Trophoblast cell (in vitro differentiated cells and primary cell): Measurements from ENCODE around the gene IFI35.

Experiments used
- DNase-seq, 2 donors: peaks; one replicate each; pipeline ENCODE4 v3.0.0-alpha.2; 2016
- H2AFZ ChIP-seq: 2 replicates; pipeline ENCODE4 v1.6.1; 2013; ENCODE audit warnings: low read length, moderate library complexity, mild to moderate bottlenecking; ENCODE audit not compliant: insufficient read depth, poor library complexity
- H2AK5ac ChIP-seq: 2 replicates; pipeline ENCODE4 v1.6.1; 2013; ENCODE audit warnings: mild to moderate bottlenecking, low read length
- H2BK120ac ChIP-seq: 2 replicates; pipeline ENCODE4 v1.6.1; 2013; ENCODE audit warnings: low read length, mild to moderate bottlenecking, moderate library complexity; ENCODE audit not compliant: insufficient read depth, poor library complexity
- H2BK12ac ChIP-seq: 2 replicates; pipeline ENCODE4 v1.6.1; 2013; ENCODE audit warnings: mild to moderate bottlenecking, low read length, moderate library complexity
- H2BK5ac ChIP-seq: 2 replicates; pipeline ENCODE4 v1.6.1; 2013; ENCODE audit warnings: low read length, low read depth, moderate library complexity, mild to moderate bottlenecking; ENCODE audit not compliant: poor library complexity
- H3K14ac ChIP-seq: 2 replicates; pipeline ENCODE4 v1.6.1; 2013; ENCODE audit warnings: mild to moderate bottlenecking, low read length
- H3K18ac ChIP-seq: 2 replicates; pipeline ENCODE4 v1.6.1; 2013; ENCODE audit warnings: mild to moderate bottlenecking, low read length
- H3K23ac ChIP-seq: 2 replicates; pipeline ENCODE4 v1.6.1; 2013; ENCODE audit warnings: low read length
- H3K27ac ChIP-seq: 2 replicates; pipeline ENCODE4 v1.5.1; 2013; ENCODE audit warnings: low read depth, mild to moderate bottlenecking, inconsistent platforms, low read length, moderate library complexity
- H3K27me3 ChIP-seq: 2 replicates; pipeline ENCODE4 v1.6.1; 2013; ENCODE audit warnings: inconsistent platforms, mild to moderate bottlenecking, low read length, moderate library complexity; ENCODE audit not compliant: insufficient read depth
- H3K36me3 ChIP-seq, 2 experiments: 1 replicate in 1 of 2; 2 replicates in 1 of 2; pipeline ENCODE4 v1.6.1; 2013; ENCODE audit warnings: low read length in 2 of 2, mild to moderate bottlenecking in 2 of 2, moderate library complexity in 1 of 2; ENCODE audit not compliant: insufficient read depth in 2 of 2, control insufficient read depth in 1 of 2
- H3K4ac ChIP-seq: 2 replicates; pipeline ENCODE4 v1.6.1; 2013; ENCODE audit warnings: low read depth, mild to moderate bottlenecking, low read length, moderate library complexity
- H3K4me1 ChIP-seq, 2 experiments: 1 replicate in 1 of 2; 2 replicates in 1 of 2; pipeline ENCODE4 v1.6.1; 2013; ENCODE audit warnings: low read length in 2 of 2, mild to moderate bottlenecking in 2 of 2, moderate library complexity in 1 of 2; ENCODE audit not compliant: insufficient read depth in 2 of 2, control insufficient read depth in 1 of 2
- H3K4me2 ChIP-seq: 2 replicates; pipeline ENCODE4 v1.6.1; 2013; ENCODE audit warnings: inconsistent platforms, mild to moderate bottlenecking, low read length, moderate library complexity
- H3K4me3 ChIP-seq: 2 replicates; pipeline ENCODE4 v1.5.1; 2013; ENCODE audit warnings: mild to moderate bottlenecking, low read depth, low read length, inconsistent platforms
- H3K79me1 ChIP-seq: one replicate; pipeline ENCODE4 v1.6.1; 2013; ENCODE audit warnings: low read length
- H3K79me2 ChIP-seq: 2 replicates; pipeline ENCODE4 v1.6.1; 2013; ENCODE audit warnings: low read length, mild to moderate bottlenecking; ENCODE audit not compliant: control insufficient read depth, insufficient read depth, poor library complexity
- H3K9ac ChIP-seq: 2 replicates; pipeline ENCODE4 v1.6.1; 2013; ENCODE audit warnings: mild to moderate bottlenecking, low read length
- H3K9me3 ChIP-seq: 2 replicates; pipeline ENCODE4 v1.6.1; 2013; ENCODE audit warnings: low read depth, mild to moderate bottlenecking, control low read depth, inconsistent platforms, low read length; ENCODE audit not compliant: insufficient read depth
- H4K12ac ChIP-seq: 2 replicates; pipeline ENCODE4 v1.6.1; 2013; ENCODE audit warnings: low read depth, mild to moderate bottlenecking, low read length, moderate library complexity
- H4K8ac ChIP-seq: 2 replicates; pipeline ENCODE4 v1.6.1; 2013; ENCODE audit warnings: low read depth, mild to moderate bottlenecking, low read length, moderate library complexity
- H4K91ac ChIP-seq: one replicate; pipeline ENCODE4 v1.6.1; 2013; ENCODE audit warnings: low read depth, mild to moderate bottlenecking, low read length, moderate library complexity
- WGBS: extraction: QIAGEN DNeasy Blood & Tissue Kit; methylation state at CpG from one replicate; pipeline ENCODE4 v1.1.7; 2013; ENCODE audit warnings: missing lambda C conversion rate; ENCODE audit not compliant: insufficient read length, insufficient coverage; ENCODE audit errors: extremely low coverage; 5-methylcytosine and 5-hydroxymethylcytosine counted together

IFI35 gene

DNA sequence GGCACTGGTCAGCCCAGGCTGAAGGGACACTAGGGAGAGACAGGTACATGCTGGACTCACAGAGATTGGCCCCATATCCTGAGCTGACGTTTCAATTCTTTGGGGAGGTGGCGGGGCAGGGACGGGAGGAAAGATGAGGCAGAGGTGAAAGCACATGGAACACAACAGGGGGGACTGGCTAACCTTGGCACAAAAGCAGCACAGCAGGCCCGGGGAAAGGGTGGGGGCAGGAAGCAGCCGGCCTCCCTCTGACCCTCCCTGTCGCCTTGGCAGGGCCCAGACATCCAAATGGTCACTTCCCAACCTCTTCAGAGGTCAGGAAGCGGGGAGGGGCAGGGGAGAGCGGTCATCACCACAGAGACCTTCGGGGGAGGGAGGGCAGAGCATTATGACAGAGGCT, 9.0 kb downstream of the IFI35 start:
- Histone ChIP-seq H2AFZ (no peak overlapping the region), H2BK12ac (no peak overlapping the region), H2BK120ac (no peak overlapping the region), H3K4me1 (peaks cover 14 to 20% of the 10 kb centered on the region in 2 experiments), H3K14ac (no peak overlapping the region), H3K4me3 (no peak overlapping the region), H4K8ac (no peak overlapping the region), H3K23ac (no peak overlapping the region), H3K36me3 (peaks cover 43 to 45% of the 10 kb centered on the region in 2 experiments), H4K12ac (no peak overlapping the region), H3K79me2 (no peaks in the 10 kb centered on the region), H3K27me3 (no peaks in the 10 kb centered on the region), H2AK5ac (no peak overlapping the region), H3K4me2 (no peak overlapping the region), H3K79me1 (no peaks in the 10 kb centered on the region), H3K4ac (no peak overlapping the region), H4K91ac (no peak overlapping the region), H3K9me3 (peaks cover 2% of the 10 kb centered on the region), H2BK5ac (no peak overlapping the region), H3K9ac (no peak overlapping the region), H3K27ac (no peak overlapping the region), H3K18ac (no peak overlapping the region)
- no CpG with 5 or more reads among the region's 9 CpGs for WGBS
- DNase-seq = no peak

DNA sequence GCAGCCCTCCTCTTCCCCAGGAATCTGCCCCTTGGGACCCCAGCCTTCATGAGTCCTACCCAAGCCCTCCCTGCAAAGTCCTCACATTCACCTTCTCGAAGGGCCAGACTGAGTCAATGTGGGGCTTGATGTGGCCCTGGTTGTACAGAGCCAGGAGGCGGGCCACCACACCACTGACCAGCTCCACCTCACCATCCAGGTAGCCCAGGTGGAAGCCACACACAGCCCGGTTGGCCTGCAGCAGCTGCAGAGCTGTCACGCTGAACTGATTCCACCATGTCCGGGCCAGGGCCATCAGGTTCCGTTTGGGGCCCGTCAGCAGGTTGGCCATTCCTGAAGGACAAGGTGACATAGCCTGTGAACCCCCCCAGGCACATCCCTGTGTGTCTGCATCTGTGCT, 9.6 kb downstream of the IFI35 start:
- Histone ChIP-seq H3K4me2 (no peak overlapping the region), H2AFZ (no peak overlapping the region), H2BK12ac (no peak overlapping the region), H3K79me1 (peaks cover 4% of the 10 kb centered on the region), H3K4me1 (peaks cover 14 to 20% of the 10 kb centered on the region in 2 experiments), H4K12ac (no peak overlapping the region), H3K36me3 (peaks cover 43 to 45% of the 10 kb centered on the region in 2 experiments), H3K23ac (no peak overlapping the region), H3K9me3 (peaks cover 2% of the 10 kb centered on the region), H2BK5ac (no peak overlapping the region), H2AK5ac (no peak overlapping the region), H3K4ac (no peak overlapping the region), H3K4me3 (no peak overlapping the region), H3K27me3 (no peaks in the 10 kb centered on the region), H3K79me2 (peaks cover 4% of the 10 kb centered on the region), H4K8ac (no peak overlapping the region), H4K91ac (no peak overlapping the region), H3K9ac (no peak overlapping the region), H3K27ac (no peak overlapping the region), H2BK120ac (no peak overlapping the region), H3K18ac (peak overlapping the region; percentile 3), H3K14ac (no peak overlapping the region)
- WGBS = no CpG with 5 or more reads among the region's 7 CpGs
- no peak for DNase-seq

DNA sequence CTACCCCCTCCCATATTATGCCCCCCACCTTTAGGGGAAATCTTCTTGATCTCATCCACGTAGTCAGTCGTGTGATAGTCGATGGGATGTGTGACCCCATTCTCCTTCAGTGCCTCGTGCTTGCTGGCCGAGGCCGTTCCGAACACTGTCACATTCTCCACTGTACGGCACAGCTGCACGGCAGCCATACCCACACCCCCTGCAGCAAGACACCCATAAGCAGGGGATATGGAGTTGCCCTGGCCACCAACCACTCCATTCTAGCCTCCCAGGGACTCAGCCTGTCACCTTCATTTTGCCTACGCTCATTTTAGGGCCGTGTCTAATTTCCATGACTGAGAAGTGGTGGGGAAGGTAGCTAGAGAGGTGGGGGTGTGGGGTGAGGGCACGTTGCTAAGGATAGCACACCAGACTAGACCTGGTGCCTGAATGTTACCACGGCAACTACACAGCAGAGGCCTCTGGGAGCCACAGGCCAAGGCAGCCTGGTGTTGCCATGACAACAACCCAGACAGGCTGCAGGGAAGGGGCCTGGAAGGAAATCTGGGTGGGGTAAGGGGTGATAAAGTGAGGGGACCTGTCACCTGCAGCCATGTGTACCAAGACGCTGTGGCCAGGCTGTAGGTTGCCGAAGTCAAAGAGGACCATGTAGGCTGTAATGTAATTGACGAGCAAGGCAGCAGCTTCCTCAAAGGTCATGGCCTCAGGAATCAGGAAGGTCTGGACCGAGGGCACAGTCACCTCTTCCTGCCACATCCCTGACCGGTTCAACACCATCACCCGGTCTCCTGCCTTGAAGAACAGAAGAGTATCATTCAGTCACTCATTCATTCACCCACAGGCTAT, 11.6 kb downstream of the IFI35 start:
- H3K4me1 ChIP-seq = peaks cover 14 to 20% of the 10 kb centered on the region in 2 experiments
- peaks cover 43 to 45% of the 10 kb centered on the region in 2 experiments for H3K36me3 ChIP-seq
- H3K79me1 ChIP-seq = peaks cover 13% of the 10 kb centered on the region
- peak overlapping the region; percentile 25 for H3K4me3 ChIP-seq
- peaks cover 11% of the 10 kb centered on the region for H3K79me2 ChIP-seq
- H4K8ac ChIP-seq = no peak overlapping the region
- no peak overlapping the region for H3K23ac ChIP-seq
- no CpG with 5 or more reads among the region's 19 CpGs for WGBS
- no peak for DNase-seq
- H3K27ac ChIP-seq = no peak overlapping the region
- H2AK5ac ChIP-seq = no peak overlapping the region
- H4K91ac ChIP-seq = no peak overlapping the region
- peak overlapping the region; percentile 45 for H3K9ac ChIP-seq
- H2BK12ac ChIP-seq = no peak overlapping the region
- no peak overlapping the region for H2BK5ac ChIP-seq
- peaks cover 5% of the 10 kb centered on the region for H3K9me3 ChIP-seq
- no peak overlapping the region for H3K14ac ChIP-seq
- no peak overlapping the region for H2BK120ac ChIP-seq
- H3K27me3 ChIP-seq = no peaks in the 10 kb centered on the region
- no peak overlapping the region for H3K18ac ChIP-seq
- no peak overlapping the region for H3K4ac ChIP-seq
- H2AFZ ChIP-seq = no peak overlapping the region
- H4K12ac ChIP-seq = no peak overlapping the region
- H3K4me2 ChIP-seq = no peak overlapping the region

DNA sequence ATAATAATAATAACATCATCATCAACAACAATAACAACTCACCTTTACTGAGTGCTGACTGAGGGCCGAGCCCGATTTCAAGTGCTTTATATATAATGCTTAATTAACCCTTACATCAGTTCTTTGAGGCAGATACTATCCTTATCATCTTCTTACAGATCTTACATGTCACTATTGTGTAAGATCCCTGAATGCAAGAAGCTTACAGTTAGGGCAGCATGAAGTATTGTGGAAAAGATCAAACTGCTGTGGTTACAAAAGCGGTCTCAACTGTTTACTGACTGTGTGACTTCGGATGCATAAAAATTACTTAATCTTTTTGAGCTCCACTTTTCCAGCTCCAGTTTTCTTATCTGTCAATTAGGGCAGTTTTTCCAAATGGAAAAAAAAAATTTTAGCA, 12.3 kb downstream of the IFI35 start:
- no peak overlapping the region for H2AK5ac ChIP-seq
- H4K8ac ChIP-seq = no peak overlapping the region
- H3K14ac ChIP-seq = no peak overlapping the region
- H3K18ac ChIP-seq = no peak overlapping the region
- H3K27me3 ChIP-seq = no peaks in the 10 kb centered on the region
- H3K79me1 ChIP-seq = peaks cover 13% of the 10 kb centered on the region
- H3K36me3 ChIP-seq = peaks cover 39 to 45% of the 10 kb centered on the region in 2 experiments
- no peak overlapping the region for H2BK120ac ChIP-seq
- DNase-seq = no peak
- no peak overlapping the region for H3K23ac ChIP-seq
- no peak overlapping the region for H4K91ac ChIP-seq
- H3K4me3 ChIP-seq = no peak overlapping the region
- peaks cover 11% of the 10 kb centered on the region for H3K79me2 ChIP-seq
- no peak overlapping the region for H2BK5ac ChIP-seq
- no CpG with 5 or more reads among the region's 4 CpGs for WGBS
- H2AFZ ChIP-seq = no peak overlapping the region
- no peak overlapping the region for H3K9ac ChIP-seq
- no peak overlapping the region for H2BK12ac ChIP-seq
- H3K27ac ChIP-seq = no peak overlapping the region
- H3K4ac ChIP-seq = no peak overlapping the region
- peaks cover 14 to 20% of the 10 kb centered on the region in 2 experiments for H3K4me1 ChIP-seq
- H4K12ac ChIP-seq = no peak overlapping the region
- H3K9me3 ChIP-seq = peaks cover 2% of the 10 kb centered on the region
- H3K4me2 ChIP-seq = no peak overlapping the region
